ENCODE measurements around the gene ATP1A2. TPM values are rescaled to one million over a fixed set of nuclear protein-coding genes. Genes with fewer than 3 reads are reported as not detected.

The ATP1A2 gene
- total RNA-seq, 1 donor from 2014 or later, result 4.5 TPM

- no peak for TF ChIP-seq CTCF (IDR thresholded peaks at IDR 0.05)
- no peak for ATAC-seq
Measured at GRCh38 chr1:160127865-160128523, 12.4 kb downstream of the ATP1A2 start.

GRCh38 chr1:160128636-160129035, 13.1 kb downstream of the ATP1A2 start:
- H3K27ac ChIP-seq, result no peak overlapping the region

More at GRCh38 chr1:160127865-160128523, 12.4 kb downstream of the ATP1A2 start:
- no peaks in the 10 kb centered on the region for H3K9me3 ChIP-seq
- H3K36me3 ChIP-seq, result no peaks in the 10 kb centered on the region
- H3K27me3 ChIP-seq (ENCODE audit: low read depth), result no peaks in the 10 kb centered on the region
- DNase-seq, result no peak
- no peak overlapping the region for H3K27ac ChIP-seq
- no peak overlapping the region for H3K4me3 ChIP-seq
- H3K4me1 ChIP-seq, result peaks cover 5% of the 10 kb centered on the region
- intact Hi-C loops (cut with DNase I), result no loop called here

DNA sequence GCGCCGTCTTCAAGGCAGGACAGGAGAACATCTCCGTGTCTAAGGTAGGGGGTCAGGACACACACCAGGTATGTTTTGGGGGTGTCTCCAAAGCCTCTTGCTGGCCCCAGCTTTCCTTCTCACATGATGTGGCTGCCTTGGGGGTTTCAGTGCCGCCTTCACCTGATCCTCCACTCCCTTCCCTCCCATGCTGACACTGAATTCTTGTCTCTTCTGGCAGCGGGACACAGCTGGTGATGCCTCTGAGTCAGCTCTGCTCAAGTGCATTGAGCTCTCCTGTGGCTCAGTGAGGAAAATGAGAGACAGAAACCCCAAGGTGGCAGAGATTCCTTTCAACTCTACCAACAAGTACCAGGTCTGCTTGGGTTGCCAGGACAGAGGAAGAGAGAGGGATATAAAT, 13.5 kb downstream of the ATP1A2 start:
- Histone ChIP-seq H3K9me3 (no peaks in the 10 kb centered on the region), H3K27me3 (ENCODE audit: low read depth) (no peaks in the 10 kb centered on the region), H3K4me1 (peaks cover 5% of the 10 kb centered on the region), H3K36me3 (no peaks in the 10 kb centered on the region), H3K4me3 (no peak overlapping the region), H3K27ac (no peak overlapping the region)
- intact Hi-C loops (cut with DNase I), result no loop called here
- DNase-seq (no peak), ATAC-seq (no peak)
- TF ChIP-seq CTCF (IDR thresholded peaks at IDR 0.05), result no peak

More at GRCh38 chr1:160128636-160129035, 13.1 kb downstream of the ATP1A2 start:
- Histone ChIP-seq H3K36me3 (no peaks in the 10 kb centered on the region), H3K27me3 (ENCODE audit: low read depth) (no peaks in the 10 kb centered on the region), H3K9me3 (no peaks in the 10 kb centered on the region), H3K4me1 (peaks cover 5% of the 10 kb centered on the region), H3K4me3 (no peak overlapping the region)
- no peak for DNase-seq
- intact Hi-C loops (cut with DNase I), result no loop called here
- ATAC-seq, result no peak
- TF ChIP-seq CTCF (IDR thresholded peaks at IDR 0.05), result no peak

DNA sequence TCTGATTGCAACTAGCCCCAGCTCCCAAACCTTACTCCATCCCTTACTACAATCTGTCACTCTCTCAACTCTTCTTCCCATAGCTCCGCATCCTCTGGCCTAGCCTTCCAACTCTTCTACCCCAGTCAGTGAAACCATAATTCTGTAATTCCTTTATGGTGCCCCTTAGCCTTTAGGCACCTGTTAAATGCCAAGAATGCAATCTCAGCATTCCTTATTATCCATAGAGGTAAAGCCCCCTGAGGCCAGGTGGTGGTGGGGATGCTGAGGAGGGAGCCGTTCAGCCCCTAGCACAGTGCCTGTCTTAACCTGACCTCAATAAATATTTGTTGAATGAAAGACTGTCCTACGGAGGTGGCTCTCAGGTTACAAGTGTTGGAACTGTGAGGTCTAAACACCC, 14.0 kb downstream of the ATP1A2 start:
- TF ChIP-seq CTCF (IDR thresholded peaks at IDR 0.05), result no peak
- Histone ChIP-seq H3K36me3 (no peaks in the 10 kb centered on the region), H3K9me3 (no peaks in the 10 kb centered on the region), H3K27ac (no peak overlapping the region), H3K4me1 (peaks cover 5% of the 10 kb centered on the region), H3K27me3 (ENCODE audit: low read depth) (no peaks in the 10 kb centered on the region), H3K4me3 (no peak overlapping the region)
- intact Hi-C loops (cut with DNase I), result no loop called here
- ATAC-seq, result no peak
- no peak for DNase-seq

GRCh38 chr1:160129966-160130365, 14.4 kb downstream of the ATP1A2 start:
- Histone ChIP-seq H3K27me3 (ENCODE audit: low read depth) (no peaks in the 10 kb centered on the region), H3K4me3 (no peak overlapping the region), H3K4me1 (peaks cover 3% of the 10 kb centered on the region), H3K9me3 (no peaks in the 10 kb centered on the region), H3K27ac (no peak overlapping the region), H3K36me3 (no peaks in the 10 kb centered on the region)
- ATAC-seq, result no peak
- intact Hi-C loops (cut with DNase I), result no loop called here
- no peak for DNase-seq
- no peak for TF ChIP-seq CTCF (IDR thresholded peaks at IDR 0.05)

All from lower lobe of right lung (tissue), 2 donors.